ENCODE measurements around the gene RNF20. TPM values are rescaled to one million over a fixed set of nuclear protein-coding genes. Genes with fewer than 3 reads are reported as not detected.

The RNF20 gene
- total RNA-seq, 1 donor: 22.9 TPM

GRCh38 chr9:101571114-101571513 lies 37.5 kb downstream of the RNF20 start:
- no peak for DNase-seq (ENCODE audit: low read depth)
- TF ChIP-seq CTCF (IDR thresholded peaks at IDR 0.05; ENCODE audit: insufficient read depth, low read depth, low read length): no peak
- H3K4me3 ChIP-seq (ENCODE audit: low read depth, low read length): no peak overlapping the region

DNA sequence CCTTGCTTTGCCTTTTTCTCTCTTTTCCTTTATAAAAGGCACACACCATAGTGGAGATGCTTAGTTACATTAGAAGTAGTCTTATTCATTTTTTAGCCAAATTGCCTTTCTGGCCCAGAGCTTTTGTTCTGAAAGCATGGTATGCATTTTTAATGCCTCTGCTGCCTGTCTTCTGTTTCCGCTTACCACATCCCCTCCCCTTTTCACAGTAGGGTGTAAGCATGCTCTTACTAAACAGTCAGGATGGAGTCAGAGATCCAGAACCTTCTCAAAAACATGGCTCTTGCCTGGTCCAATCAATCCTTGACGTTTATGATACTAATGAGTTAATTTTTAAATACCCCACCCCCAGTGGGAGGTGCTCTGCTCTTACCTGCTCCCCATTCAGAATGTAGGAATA lies 38.7 kb downstream of the RNF20 start:
- TF ChIP-seq CTCF (IDR thresholded peaks at IDR 0.05; ENCODE audit: insufficient read depth, low read depth, low read length): no peak
- no peak overlapping the region for H3K4me3 ChIP-seq (ENCODE audit: low read depth, low read length)
- no peak for DNase-seq (ENCODE audit: low read depth)

DNA sequence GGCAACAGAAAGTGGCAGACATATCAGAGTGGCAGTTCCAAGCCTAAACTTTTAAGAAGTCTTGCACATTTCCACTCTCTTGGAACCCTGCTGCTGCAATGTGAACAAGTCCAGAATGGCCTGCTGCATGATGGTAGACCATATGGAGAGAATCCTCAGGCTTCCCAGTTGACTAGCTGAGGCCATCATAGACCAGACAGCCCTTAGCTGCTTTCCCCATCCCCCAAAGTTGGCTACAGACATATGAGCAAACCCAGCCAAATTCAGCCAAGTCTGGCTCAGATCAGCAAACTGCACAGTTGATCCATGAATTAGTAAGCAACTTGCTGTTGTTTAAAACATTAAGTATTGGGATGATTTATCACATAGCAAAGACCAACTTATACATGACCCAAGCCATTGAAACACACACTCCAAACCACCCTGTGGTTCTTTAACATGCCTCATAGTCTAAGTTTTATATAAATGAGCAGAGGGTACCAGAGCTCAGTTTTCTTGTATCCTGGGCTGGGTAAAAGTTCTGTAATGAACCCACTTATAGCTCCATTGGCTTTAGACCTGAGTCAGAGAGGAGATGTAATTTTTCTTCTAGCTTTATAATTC lies 41.2 kb downstream of the RNF20 start:
- no peak overlapping the region for H3K4me3 ChIP-seq (ENCODE audit: low read depth, low read length)
- no peak for TF ChIP-seq CTCF (IDR thresholded peaks at IDR 0.05; ENCODE audit: insufficient read depth, low read depth, low read length)
- no peak for DNase-seq (ENCODE audit: low read depth)

DNA sequence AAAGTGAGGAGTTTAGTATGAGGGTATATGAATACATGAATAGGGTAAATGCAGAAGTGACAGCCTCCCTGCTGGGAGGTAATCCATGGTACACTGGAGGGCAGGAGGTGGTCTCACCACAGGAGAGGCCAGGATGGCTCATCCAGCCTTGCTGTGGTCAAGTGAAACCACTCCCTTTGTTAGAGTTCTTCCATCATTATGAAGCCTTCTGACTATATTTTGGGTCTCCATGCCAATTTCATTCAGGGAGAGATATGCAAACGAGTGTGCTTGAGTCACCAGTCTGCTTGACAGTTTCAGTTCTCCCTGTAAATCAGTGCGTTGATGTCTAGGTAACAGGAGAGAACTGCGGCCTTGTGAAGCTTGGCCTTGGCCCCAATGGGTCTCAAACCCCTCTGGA lies 44.7 kb downstream of the RNF20 start:
- H3K4me3 ChIP-seq (ENCODE audit: low read depth, low read length): no peak overlapping the region
- TF ChIP-seq CTCF (IDR thresholded peaks at IDR 0.05; ENCODE audit: insufficient read depth, low read depth, low read length): no peak
- DNase-seq (ENCODE audit: low read depth): no peak

GRCh38 chr9:101579711-101580545 lies 46.3 kb downstream of the RNF20 start:
- no peak for TF ChIP-seq CTCF (IDR thresholded peaks at IDR 0.05; ENCODE audit: insufficient read depth, low read depth, low read length)
- no peak for DNase-seq (ENCODE audit: low read depth)
- no peak overlapping the region for H3K4me3 ChIP-seq (ENCODE audit: low read depth, low read length)

- no peak overlapping the region for H3K4me3 ChIP-seq (ENCODE audit: low read depth, low read length)
- peak; percentile 86 for DNase-seq (ENCODE audit: low read depth)
- no peak for TF ChIP-seq CTCF (IDR thresholded peaks at IDR 0.05; ENCODE audit: insufficient read depth, low read depth, low read length)
Measured at GRCh38 chr9:101582553-101582952, 48.9 kb downstream of the RNF20 start.

Data from fibroblast of villous mesenchyme (primary cell).